HG03469 (cell line): ENCODE data around the gene DNAJC10.

Source experiments
- ATAC-seq: cut with Tn5 transposase; IDR thresholded peaks from one replicate; pipeline ENCODE4 v1.9.1; 2021; ENCODE audit warnings: mild to moderate bottlenecking, moderate library complexity, moderate number of reproducible peaks; ENCODE audit not compliant: unreplicated experiment

Gene DNAJC10

DNA sequence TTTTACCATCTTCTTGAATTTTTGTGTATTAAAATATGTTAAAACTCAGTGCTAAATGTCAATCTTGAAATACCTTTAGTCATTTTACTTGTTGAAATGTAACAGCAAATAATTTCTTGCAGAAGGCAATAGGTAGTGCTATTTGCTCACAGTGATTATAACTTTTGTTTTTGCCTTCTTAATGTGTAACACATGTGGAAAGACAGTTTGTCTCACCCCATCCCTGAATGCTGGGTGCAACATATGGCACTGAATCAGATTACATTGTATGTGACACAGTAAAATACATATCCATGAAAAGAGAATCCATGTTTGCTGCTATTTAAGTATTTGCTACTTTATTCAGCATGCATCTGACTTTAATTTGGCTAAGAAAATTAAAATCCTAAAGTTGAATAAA lies 115.0 kb downstream of the DNAJC10 start:
- no peak for ATAC-seq

DNA sequence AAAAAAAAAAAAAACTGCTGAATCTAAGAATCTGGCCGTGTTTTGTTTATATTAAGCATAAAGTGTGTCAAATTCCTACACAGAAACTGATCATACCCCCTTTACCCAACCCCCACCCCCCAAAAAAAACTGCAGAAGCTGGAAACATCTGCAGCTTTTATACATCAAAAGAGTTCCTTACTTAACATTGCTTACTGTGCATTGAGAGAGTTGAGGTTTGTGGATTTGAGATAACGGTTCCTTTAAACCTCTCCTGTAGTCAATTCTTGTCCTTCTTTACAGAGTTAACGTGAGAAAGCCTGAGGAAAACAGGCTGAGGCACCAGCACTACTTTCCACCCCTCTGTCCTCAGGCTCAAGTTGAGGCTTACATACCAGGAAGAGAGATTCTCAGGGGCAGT lies 115.9 kb downstream of the DNAJC10 start:
- ATAC-seq: no peak

DNA sequence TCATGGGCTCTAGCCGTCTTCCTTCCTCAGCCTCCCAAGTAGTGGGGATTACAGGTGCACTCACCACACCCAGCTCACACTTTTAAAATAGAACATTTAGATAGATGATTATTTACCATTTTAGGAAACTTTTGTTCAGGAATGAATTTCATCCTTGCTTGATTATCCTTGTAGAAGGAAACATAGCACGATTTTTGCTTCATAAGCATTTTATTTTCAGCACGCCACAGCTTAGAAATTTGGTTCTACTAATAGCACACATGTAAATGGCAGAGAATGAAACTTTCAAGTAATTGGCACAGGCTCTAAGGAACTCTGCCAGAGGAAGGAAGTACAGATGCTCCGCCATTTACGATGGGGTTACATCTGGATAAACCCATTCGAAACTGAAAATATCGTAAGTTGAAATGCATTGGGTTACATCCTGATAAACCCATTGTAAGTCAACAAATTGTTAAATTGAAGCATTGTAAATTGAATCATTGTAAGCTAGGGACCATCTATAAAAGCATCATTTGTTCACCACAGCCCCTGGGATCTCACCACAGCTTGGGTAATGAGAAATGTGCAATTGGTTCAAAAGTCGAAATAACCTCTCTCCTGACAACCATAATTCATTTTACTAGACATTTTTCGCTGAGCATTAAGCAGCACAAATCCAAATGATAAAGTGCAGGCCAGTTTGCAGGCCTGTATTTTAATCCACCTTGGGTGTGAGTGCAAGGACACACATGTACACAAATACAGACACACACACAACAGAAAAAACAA lies 117.2 kb downstream of the DNAJC10 start:
- no peak for ATAC-seq

DNA sequence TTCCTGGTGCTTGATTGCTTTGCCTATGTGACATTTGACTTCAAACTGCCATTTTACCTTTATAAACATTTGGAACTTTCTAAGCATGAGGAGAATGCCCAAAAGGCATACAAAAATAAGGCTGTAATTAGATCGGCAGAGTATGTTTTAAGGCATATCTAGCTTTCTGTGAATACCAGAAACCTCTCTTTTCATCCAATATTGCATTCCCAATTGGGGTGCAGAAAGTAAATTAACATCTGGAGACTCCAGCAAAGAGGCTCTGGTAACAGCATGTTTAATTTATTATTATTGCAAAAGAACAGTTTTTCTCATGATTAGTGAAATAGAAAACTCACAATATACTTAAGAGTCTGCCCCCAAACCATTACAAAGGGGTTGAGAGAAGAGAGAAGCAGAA lies 118.2 kb downstream of the DNAJC10 start:
- no peak for ATAC-seq

DNA sequence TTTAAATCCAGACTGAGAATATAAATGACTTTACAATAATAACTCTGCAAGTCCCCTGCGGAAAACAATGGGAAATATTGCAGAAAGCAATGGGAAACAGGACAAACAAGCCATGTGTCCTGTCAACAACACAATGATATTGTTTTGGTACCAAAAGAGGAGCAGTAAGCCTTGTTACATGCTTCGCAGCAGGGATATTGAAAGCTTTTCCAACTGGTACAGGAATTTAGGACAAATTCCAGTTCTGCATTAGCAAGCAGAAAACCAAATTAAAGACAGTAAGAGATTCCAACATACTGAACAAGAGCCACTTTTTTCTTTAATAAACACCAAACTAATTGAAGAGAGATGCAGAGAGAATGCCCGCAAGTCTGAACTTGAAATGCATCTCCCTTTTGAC lies 120.4 kb downstream of the DNAJC10 start:
- ATAC-seq: no peak
